HG02610 (cell line): ENCODE measurements around the gene AGAP1.

Source experiments
- ATAC-seq: cut with Tn5 transposase; IDR thresholded peaks from one replicate; pipeline ENCODE4 v1.9.1; 2021; ENCODE audit warnings: mild to moderate bottlenecking, moderate library complexity; ENCODE audit not compliant: unreplicated experiment

Gene AGAP1

GRCh38 chr2:236171680-236172254 is 677.9 kb downstream of the AGAP1 start:
- ATAC-seq, result no peak

GRCh38 chr2:236172255-236173035 is 678.6 kb downstream of the AGAP1 start:
- no peak for ATAC-seq

GRCh38 chr2:236173036-236173728 is 679.3 kb downstream of the AGAP1 start:
- no peak for ATAC-seq

GRCh38 chr2:236173729-236174607 is 680.1 kb downstream of the AGAP1 start:
- no peak for ATAC-seq

- no peak for ATAC-seq
Observed at GRCh38 chr2:236175548-236176150, 681.8 kb downstream of the AGAP1 start.

GRCh38 chr2:236176417-236176816 is 682.6 kb downstream of the AGAP1 start:
- ATAC-seq, result no peak

- no peak for ATAC-seq
Observed at GRCh38 chr2:236176951-236177350, 683.1 kb downstream of the AGAP1 start.

- ATAC-seq, result no peak
Observed at GRCh38 chr2:236177604-236177966, 683.7 kb downstream of the AGAP1 start.

- ATAC-seq, result no peak
Observed at GRCh38 chr2:236177967-236178889, 684.4 kb downstream of the AGAP1 start.

- no peak for ATAC-seq
Observed at GRCh38 chr2:236178890-236179235, 685.0 kb downstream of the AGAP1 start.

- no peak for ATAC-seq
Observed at GRCh38 chr2:236179236-236180075, 685.6 kb downstream of the AGAP1 start.

GRCh38 chr2:236180076-236180816 is 686.4 kb downstream of the AGAP1 start:
- no peak for ATAC-seq

- no peak for ATAC-seq
Observed at GRCh38 chr2:236180831-236181453, 687.1 kb downstream of the AGAP1 start.
